ENCODE measurements around the gene CENPU.

Gene CENPU

DNA sequence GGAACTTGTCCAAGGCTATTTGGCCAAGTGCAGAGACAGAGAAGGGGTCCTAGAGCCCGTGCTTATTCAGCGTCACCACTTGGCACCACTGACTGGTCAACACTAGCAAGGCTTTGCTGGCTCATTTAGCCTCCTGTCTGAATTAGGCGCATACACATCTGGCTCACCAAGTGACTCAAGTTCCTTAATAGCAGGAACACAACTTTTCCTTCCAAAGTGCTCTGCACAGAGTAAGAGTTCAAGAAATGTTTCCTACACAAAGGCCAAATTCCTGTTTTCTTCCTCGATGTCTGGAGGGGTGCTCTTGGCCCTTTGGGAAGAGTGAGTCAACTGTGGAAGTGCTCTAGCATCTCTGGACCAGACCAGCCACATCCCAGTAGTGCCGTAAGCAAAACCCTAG lies 26.8 kb upstream of the CENPU start:
- Histone ChIP-seq H3K4me1 (ENCODE audit: control insufficient read depth, insufficient read depth, low read length) (no peaks in the 10 kb centered on the region), H3K4me3 (ENCODE audit: low read depth, low read length) (no peak overlapping the region), H3K27ac (ENCODE audit: extremely low read depth, low read depth, low read length) (no peak overlapping the region), H3K36me3 (ENCODE audit: control insufficient read depth in 2 of 2, insufficient read depth in 1 of 2, low read length in 2 of 2) (peaks cover 0 to 67% of the 10 kb centered on the region in 2 experiments; a peak in 2 of 3 replicates), H3K9me3 (ENCODE audit: control insufficient read depth, insufficient read depth, low read depth, low read length) (no peaks in the 10 kb centered on the region)
- ChIA-PET CTCF (no interaction called here), POLR2A (no interaction called here)
- TF ChIP-seq YY1 (tag by site-specific recombination; IDR thresholded peaks at IDR 0.05) = no peak
- no peak for TF ChIP-seq KLF1 (tag by site-specific recombination; IDR thresholded peaks at IDR 0.05)
- TF ChIP-seq ZNF571 (tag by site-specific recombination; IDR thresholded peaks at IDR 0.05) = no peak
- TF ChIP-seq ZNF266 (tag by site-specific recombination; IDR thresholded peaks at IDR 0.05; ENCODE audit: low read depth) = no peak
- TF ChIP-seq ZNF280D (tag by site-specific recombination; IDR thresholded peaks at IDR 0.05) = no peak
- no peak for TF ChIP-seq ZBTB48 (tag by site-specific recombination; IDR thresholded peaks at IDR 0.05)
- no peak for TF ChIP-seq ZNF610 (tag by site-specific recombination; IDR thresholded peaks at IDR 0.05; ENCODE audit: borderline replicate concordance)
- TF ChIP-seq ZNF585B (tag by site-specific recombination; IDR thresholded peaks at IDR 0.05) = no peak
- TF ChIP-seq ZNF747 (tag by site-specific recombination; IDR thresholded peaks at IDR 0.05) = no peak
- TF ChIP-seq ZNF48 (tag by site-specific recombination; IDR thresholded peaks at IDR 0.05) = no peak
- TF ChIP-seq ZNF140 (tag by site-specific recombination; IDR thresholded peaks at IDR 0.05) = no peak
- no peak for TF ChIP-seq ZBTB1 (tag by site-specific recombination; IDR thresholded peaks at IDR 0.05)
- no peak for TF ChIP-seq SALL2 (tag by site-specific recombination; IDR thresholded peaks at IDR 0.05; ENCODE audit: borderline replicate concordance)
- TF ChIP-seq REPIN1 (tag by site-specific recombination; IDR thresholded peaks at IDR 0.05; ENCODE audit: low read depth) = no peak
- no peak for TF ChIP-seq ZNF580 (tag by site-specific recombination; IDR thresholded peaks at IDR 0.05)
- no peak for TF ChIP-seq ZNF660 (tag by site-specific recombination; IDR thresholded peaks at IDR 0.05)

- ChIA-PET POLR2A (no interaction called here), CTCF (no interaction called here)
Observed at GRCh38 chr4:184757810-184758209, 23.9 kb upstream of the CENPU start.

More at GRCh38 chr4:184757810-184758209, 23.9 kb upstream of the CENPU start:
- TF ChIP-seq, protein P1, sequence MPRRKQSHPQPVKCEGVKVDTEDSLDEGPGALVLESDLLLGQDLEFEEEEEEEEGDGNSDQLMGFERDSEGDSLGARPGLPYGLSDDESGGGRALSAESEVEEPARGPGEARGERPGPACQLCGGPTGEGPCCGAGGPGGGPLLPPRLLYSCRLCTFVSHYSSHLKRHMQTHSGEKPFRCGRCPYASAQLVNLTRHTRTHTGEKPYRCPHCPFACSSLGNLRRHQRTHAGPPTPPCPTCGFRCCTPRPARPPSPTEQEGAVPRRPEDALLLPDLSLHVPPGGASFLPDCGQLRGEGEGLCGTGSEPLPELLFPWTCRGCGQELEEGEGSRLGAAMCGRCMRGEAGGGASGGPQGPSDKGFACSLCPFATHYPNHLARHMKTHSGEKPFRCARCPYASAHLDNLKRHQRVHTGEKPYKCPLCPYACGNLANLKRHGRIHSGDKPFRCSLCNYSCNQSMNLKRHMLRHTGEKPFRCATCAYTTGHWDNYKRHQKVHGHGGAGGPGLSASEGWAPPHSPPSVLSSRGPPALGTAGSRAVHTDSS (tag by site-specific recombination; IDR thresholded peaks at IDR 0.05) = no peak
- no peak for TF ChIP-seq ZNF16 (tag by site-specific recombination; IDR thresholded peaks at IDR 0.05; ENCODE audit: low read depth)
- TF ChIP-seq ZNF791 (tag by site-specific recombination; IDR thresholded peaks at IDR 0.05) = no peak
- no peak for TF ChIP-seq ZNF184 (tag by site-specific recombination; IDR thresholded peaks at IDR 0.05)
- TF ChIP-seq ZNF324 (tag by site-specific recombination; IDR thresholded peaks at IDR 0.05) = no peak
- TF ChIP-seq, protein P2, sequence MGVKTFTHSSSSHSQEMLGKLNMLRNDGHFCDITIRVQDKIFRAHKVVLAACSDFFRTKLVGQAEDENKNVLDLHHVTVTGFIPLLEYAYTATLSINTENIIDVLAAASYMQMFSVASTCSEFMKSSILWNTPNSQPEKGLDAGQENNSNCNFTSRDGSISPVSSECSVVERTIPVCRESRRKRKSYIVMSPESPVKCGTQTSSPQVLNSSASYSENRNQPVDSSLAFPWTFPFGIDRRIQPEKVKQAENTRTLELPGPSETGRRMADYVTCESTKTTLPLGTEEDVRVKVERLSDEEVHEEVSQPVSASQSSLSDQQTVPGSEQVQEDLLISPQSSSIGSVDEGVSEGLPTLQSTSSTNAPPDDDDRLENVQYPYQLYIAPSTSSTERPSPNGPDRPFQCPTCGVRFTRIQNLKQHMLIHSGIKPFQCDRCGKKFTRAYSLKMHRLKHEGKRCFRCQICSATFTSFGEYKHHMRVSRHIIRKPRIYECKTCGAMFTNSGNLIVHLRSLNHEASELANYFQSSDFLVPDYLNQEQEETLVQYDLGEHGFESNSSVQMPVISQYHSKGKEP (tag by site-specific recombination; IDR thresholded peaks at IDR 0.05) = no peak
- TF ChIP-seq ZNF132 (tag by site-specific recombination; IDR thresholded peaks at IDR 0.05; ENCODE audit: borderline replicate concordance) = no peak
- no peak for TF ChIP-seq ZNF223 (tag by site-specific recombination; IDR thresholded peaks at IDR 0.05)
- no peak for TF ChIP-seq ZNF501 (tag by site-specific recombination; IDR thresholded peaks at IDR 0.05)
- no peak for TF ChIP-seq OSR2 (tag by site-specific recombination; IDR thresholded peaks at IDR 0.05)
- TF ChIP-seq ZNF488 (tag by site-specific recombination; IDR thresholded peaks at IDR 0.05) = no peak
- TF ChIP-seq, protein P3, sequence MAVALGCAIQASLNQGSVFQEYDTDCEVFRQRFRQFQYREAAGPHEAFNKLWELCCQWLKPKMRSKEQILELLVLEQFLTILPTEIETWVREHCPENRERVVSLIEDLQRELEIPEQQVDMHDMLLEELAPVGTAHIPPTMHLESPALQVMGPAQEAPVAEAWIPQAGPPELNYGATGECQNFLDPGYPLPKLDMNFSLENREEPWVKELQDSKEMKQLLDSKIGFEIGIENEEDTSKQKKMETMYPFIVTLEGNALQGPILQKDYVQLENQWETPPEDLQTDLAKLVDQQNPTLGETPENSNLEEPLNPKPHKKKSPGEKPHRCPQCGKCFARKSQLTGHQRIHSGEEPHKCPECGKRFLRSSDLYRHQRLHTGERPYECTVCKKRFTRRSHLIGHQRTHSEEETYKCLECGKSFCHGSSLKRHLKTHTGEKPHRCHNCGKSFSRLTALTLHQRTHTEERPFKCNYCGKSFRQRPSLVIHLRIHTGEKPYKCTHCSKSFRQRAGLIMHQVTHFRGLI (tag by site-specific recombination; IDR thresholded peaks at IDR 0.05) = no peak
- Histone ChIP-seq H3K36me3 (ENCODE audit: control insufficient read depth in 2 of 2, insufficient read depth in 1 of 2, low read length in 2 of 2) (peaks cover 0 to 48% of the 10 kb centered on the region in 2 experiments; a peak in 2 of 3 replicates), H3K9me3 (ENCODE audit: control insufficient read depth, insufficient read depth, low read depth, low read length) (no peaks in the 10 kb centered on the region), H3K4me1 (ENCODE audit: control insufficient read depth, insufficient read depth, low read length) (no peaks in the 10 kb centered on the region), H3K27ac (ENCODE audit: extremely low read depth, low read depth, low read length) (no peak overlapping the region), H3K4me3 (ENCODE audit: low read depth, low read length) (no peak overlapping the region)

Data from HEK293 (cell line).